Skeletal muscle satellite cell (primary cell): Measurements from ENCODE around the gene SPSB3.
"Not testable (repeated sequence)": the region's sequence is repeated elsewhere in the genome, so short reads cannot be mapped to it uniquely, and the experiment has no call there.

Experiments used
- H3K27me3 ChIP-seq: 2 replicates; pipeline ENCODE4 v1.7.0; 2013; ENCODE audit warnings: low read length; ENCODE audit not compliant: control insufficient read depth, insufficient read depth
- H3K36me3 ChIP-seq: 2 replicates; pipeline ENCODE4 v1.7.0; 2013; ENCODE audit warnings: mild to moderate bottlenecking, control low read depth, low read length; ENCODE audit not compliant: insufficient read depth
- H3K4me1 ChIP-seq: 2 replicates; pipeline ENCODE4 v1.7.0; 2013; ENCODE audit warnings: low read length; ENCODE audit not compliant: control insufficient read depth, insufficient read depth
- H3K4me2 ChIP-seq: 2 replicates; pipeline ENCODE4 v1.7.0; 2013; ENCODE audit warnings: mild to moderate bottlenecking, low read length
- H3K4me3 ChIP-seq: 2 replicates; pipeline ENCODE4 v1.7.0; 2013; ENCODE audit warnings: low read length
- H3K9ac ChIP-seq: 2 replicates; pipeline ENCODE4 v1.7.0; 2013; ENCODE audit warnings: mild to moderate bottlenecking, low read depth, low read length, moderate library complexity
- H3K9me3 ChIP-seq: replicated peaks from 2 replicates; pipeline ENCODE4 v1.7.0; 2013; ENCODE audit warnings: mild to moderate bottlenecking, control low read depth, low read length

Gene SPSB3

DNA sequence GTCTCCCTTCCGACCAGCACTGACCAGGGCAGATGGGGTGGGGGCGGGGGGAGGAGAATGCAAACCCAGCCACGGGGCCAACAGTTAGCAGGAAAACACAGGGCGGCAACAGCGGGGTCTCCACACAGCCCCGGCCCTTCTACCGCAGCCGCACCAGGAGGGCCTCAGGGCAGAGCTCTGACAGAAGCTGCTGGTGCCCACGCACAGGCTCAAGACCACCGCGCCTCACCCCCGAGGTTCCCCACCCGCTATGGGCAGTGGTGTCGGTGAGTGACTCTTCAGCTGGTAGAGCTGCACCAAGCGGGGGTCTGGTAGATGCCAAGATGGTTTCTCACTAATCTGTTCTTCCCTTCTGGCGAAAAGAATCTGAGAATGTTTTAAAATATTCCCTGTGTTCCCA, 28.2 kb upstream of the SPSB3 start:
- H3K4me1 ChIP-seq = peaks cover 6% of the 10 kb centered on the region
- H3K27me3 ChIP-seq = no peaks in the 10 kb centered on the region
- H3K36me3 ChIP-seq = peaks cover 10% of the 10 kb centered on the region
- no peak overlapping the region for H3K4me3 ChIP-seq
- H3K9ac ChIP-seq = no peak overlapping the region
- H3K4me2 ChIP-seq = no peak overlapping the region
- no peaks in the 10 kb centered on the region for H3K9me3 ChIP-seq

DNA sequence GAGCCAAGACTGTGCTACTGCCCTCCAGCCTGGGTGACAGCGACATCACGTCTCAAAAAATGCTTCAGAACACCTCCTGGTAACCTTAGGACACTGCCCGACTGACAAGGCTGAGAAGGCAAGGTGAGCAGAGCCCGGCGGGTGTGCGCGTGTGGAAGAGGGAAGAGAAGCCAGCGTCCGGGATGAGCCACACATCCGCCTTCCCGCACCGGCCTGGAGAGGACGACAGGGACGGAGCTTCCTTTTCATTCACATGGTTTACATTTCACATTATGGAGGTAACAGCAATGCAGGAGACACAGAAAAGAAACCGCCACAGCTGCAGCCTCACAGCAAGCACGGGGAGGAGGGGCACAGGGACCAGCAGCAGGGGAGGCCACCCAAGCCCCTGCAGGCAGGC, 27.7 kb upstream of the SPSB3 start:
- H3K27me3 ChIP-seq = no peaks in the 10 kb centered on the region
- no peak overlapping the region for H3K9ac ChIP-seq
- H3K9me3 ChIP-seq = no peaks in the 10 kb centered on the region
- H3K4me3 ChIP-seq = no peak overlapping the region
- H3K4me1 ChIP-seq = peaks cover 6% of the 10 kb centered on the region
- no peak overlapping the region for H3K4me2 ChIP-seq
- peaks cover 10% of the 10 kb centered on the region for H3K36me3 ChIP-seq

DNA sequence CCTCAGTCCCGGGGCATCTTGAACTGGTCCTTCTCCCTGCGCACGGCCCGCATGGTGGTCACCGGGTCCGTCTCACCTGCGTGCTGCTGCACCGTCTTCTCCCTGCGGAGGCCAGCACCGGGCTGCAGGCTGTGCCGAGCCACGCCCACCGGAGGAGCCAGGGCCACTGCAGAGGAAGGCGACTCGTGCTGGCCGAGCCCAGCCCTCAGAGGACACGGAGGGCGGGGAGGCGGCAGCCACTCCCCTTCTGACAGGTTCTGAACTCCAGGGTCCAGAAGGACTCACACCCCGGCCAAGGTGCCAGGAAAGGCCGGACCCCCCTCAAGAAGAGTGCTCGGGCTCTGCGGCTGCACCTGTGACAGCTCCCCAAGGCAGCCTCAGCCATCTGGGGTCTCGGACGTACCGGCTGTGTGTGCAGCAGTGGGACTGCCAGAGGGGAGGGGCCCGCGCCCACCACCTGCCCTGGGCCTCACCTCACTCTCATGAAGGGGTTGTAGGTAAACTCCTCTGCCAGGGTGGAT, 27.0 kb upstream of the SPSB3 start:
- Histone ChIP-seq H3K4me3 (no peak overlapping the region), H3K9ac (no peak overlapping the region), H3K4me2 (no peak overlapping the region), H3K27me3 (no peaks in the 10 kb centered on the region), H3K4me1 (peaks cover 6% of the 10 kb centered on the region), H3K36me3 (peaks cover 10% of the 10 kb centered on the region), H3K9me3 (no peaks in the 10 kb centered on the region)

DNA sequence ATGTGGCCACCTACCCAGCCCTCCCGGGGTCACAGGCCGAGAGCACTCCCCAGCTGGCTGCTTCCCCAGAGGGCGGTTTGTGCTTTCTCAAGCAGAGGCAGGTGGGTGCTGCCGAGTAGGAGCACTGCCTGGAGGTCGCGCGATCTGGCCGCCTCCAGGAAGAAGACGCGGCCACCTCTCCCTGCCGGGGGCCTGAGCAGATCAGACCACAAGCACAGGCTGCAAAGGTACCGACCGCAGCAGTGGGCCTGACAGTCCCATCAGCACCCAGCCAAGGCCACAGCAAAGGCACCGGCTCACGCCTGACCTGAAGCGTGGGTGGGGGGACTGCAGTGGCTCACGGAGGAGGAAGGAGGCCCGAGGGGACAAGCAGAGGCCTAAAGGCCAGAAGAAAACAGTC, 26.3 kb upstream of the SPSB3 start:
- peaks cover 6% of the 10 kb centered on the region for H3K4me1 ChIP-seq
- no peaks in the 10 kb centered on the region for H3K27me3 ChIP-seq
- no peak overlapping the region for H3K4me3 ChIP-seq
- H3K36me3 ChIP-seq = peaks cover 10% of the 10 kb centered on the region
- no peak overlapping the region for H3K4me2 ChIP-seq
- H3K9me3 ChIP-seq = no peaks in the 10 kb centered on the region
- no peak overlapping the region for H3K9ac ChIP-seq

DNA sequence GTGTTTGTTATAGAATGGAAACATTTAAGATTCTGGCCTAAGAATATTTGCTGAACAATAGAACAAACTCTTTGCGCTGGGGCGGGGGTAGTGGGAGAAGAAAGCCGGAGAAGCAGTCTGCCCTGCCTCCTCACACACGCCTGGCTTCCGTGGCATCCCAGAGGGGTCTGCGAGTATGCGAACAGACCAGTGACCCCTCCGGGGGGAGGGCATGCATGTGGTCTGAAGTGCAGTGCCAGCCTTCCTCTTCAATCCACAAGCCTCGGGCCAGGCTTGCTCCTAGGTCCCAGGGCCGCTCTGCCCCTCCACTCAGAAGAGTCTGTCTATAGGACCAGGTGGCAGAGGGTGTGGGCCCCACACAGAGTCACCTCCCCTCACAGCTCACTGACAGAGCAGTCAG, 25.3 kb upstream of the SPSB3 start:
- peaks cover 10% of the 10 kb centered on the region for H3K36me3 ChIP-seq
- no peak overlapping the region for H3K9ac ChIP-seq
- H3K4me1 ChIP-seq = no peaks in the 10 kb centered on the region
- no peaks in the 10 kb centered on the region for H3K9me3 ChIP-seq
- H3K27me3 ChIP-seq = no peaks in the 10 kb centered on the region
- no peak overlapping the region for H3K4me2 ChIP-seq
- H3K4me3 ChIP-seq = no peak overlapping the region

DNA sequence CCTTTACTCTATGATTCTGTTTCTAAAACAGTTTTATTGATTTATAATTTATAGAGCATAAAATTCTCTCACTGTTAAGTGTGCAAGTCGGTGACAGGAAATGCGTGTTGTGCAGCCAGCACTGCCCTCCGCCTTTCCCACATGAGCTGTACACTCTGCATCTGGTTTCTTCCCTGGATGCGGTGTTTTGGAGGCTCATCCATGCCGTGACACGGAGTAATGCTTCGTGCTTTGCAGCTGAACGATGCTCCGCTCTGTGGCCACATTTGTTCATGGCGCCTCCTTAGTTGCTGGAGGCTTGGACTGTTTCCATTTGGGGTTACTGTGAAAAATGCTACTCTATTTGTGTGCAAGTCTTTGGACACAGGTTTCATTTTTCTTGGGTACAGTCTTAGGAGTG, 18.3 kb upstream of the SPSB3 start:
- Histone ChIP-seq H3K4me3 (no peak overlapping the region), H3K4me1 (no peaks in the 10 kb centered on the region), H3K27me3 (no peaks in the 10 kb centered on the region), H3K9me3 (peaks cover 4% of the 10 kb centered on the region), H3K36me3 (no peaks in the 10 kb centered on the region), H3K4me2 (no peak overlapping the region), H3K9ac (no peak overlapping the region)

DNA sequence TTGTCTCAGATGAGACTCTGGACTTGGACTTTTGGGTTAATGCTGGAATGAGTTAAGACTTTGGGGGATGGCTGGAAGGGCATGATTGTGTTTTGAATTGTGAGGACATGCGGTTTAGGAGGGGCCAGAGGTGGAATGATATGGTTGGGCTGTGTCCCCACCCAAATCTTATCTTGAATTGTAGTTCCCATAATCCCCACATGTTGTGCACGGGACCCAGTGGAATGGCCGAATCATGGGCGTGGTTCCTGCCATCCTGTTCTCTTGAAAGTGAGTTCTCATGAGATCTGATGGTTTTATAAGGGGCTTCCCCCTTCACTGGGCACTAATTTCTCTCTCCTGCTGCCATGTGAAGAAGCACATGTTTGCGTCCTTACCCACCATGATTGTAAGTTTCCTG, 16.9 kb upstream of the SPSB3 start:
- H3K9me3 ChIP-seq, H3K4me3 ChIP-seq, H3K27me3 ChIP-seq, H3K4me1 ChIP-seq, H3K9ac ChIP-seq, H3K4me2 ChIP-seq, H3K36me3 ChIP-seq: not testable (repeated sequence)

DNA sequence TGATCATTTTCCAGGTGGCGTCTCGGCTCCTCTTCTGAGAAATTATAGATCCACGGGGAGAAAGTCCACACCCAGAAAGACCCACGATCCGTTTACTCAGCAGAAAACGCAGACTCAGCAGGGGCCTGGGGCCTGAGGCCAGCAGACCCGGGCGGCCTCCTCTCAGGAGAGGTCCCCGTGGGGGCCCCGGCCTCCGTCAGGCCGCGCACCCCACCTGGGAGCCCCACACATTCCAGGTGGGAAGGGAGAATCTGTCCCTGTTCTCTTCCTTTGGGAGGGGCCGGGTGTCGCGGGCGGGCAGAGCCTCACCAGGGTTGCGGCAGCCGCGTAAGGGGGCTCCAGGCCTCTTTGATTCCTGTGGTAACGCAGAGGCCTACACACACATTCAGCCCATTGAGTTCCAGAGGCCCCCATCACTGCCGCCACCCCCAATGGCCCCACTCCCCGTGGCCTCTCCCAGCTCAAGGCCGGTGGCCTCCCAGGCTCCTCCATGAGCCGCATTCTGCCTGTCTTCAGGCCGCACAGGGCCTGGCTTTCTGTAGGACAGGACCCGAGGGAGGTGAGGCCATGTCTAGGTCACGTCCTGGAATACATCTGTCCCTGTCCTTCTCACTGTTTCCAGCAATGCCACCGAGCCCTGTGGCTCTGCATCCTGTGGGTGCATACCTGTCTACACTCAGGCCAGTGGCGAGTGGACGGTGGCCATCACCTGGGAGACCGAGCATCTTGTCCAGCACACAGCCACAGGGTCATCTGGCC, 12.7 kb upstream of the SPSB3 start:
- Histone ChIP-seq H3K9me3 (peaks cover 4% of the 10 kb centered on the region), H3K4me3 (no peak overlapping the region), H3K9ac (no peak overlapping the region), H3K4me1 (no peaks in the 10 kb centered on the region), H3K36me3 (no peaks in the 10 kb centered on the region), H3K4me2 (no peak overlapping the region), H3K27me3 (no peaks in the 10 kb centered on the region)

DNA sequence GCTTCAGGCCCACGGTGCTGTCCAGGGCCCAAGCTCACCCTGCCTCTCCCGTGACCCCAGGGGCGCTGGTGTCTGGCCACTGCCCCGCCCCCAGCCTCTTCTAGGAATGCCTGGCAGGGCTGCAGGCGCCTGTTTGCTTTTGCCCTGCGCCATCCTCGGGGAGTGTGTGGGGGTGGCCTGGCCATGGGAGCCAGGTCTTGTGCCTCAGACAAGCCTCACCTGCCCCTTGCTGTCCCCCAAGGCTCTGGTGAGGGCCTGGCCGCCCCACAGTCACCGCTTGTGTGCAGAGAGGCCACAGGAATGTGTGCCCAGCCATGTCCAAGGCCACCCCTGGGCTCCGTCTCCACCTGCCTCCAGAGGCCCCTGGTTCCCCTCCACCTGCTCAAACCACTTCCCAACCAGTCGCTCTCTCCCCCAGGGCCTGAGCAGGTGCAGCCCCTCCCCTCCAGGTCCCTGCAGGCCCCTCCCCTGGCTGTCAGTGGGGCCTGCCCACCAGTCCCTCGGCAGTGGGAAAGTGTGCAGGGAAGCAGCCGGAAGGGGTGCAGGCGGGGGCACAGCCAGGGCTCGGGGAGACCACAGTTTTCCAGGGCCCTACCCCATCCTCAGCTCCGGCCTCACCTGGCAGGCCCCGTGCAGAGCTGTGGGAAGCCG, 12.0 kb upstream of the SPSB3 start:
- no peak overlapping the region for H3K4me2 ChIP-seq
- H3K4me3 ChIP-seq = no peak overlapping the region
- no peaks in the 10 kb centered on the region for H3K4me1 ChIP-seq
- peaks cover 4% of the 10 kb centered on the region for H3K9me3 ChIP-seq
- H3K27me3 ChIP-seq = no peaks in the 10 kb centered on the region
- no peaks in the 10 kb centered on the region for H3K36me3 ChIP-seq
- no peak overlapping the region for H3K9ac ChIP-seq

DNA sequence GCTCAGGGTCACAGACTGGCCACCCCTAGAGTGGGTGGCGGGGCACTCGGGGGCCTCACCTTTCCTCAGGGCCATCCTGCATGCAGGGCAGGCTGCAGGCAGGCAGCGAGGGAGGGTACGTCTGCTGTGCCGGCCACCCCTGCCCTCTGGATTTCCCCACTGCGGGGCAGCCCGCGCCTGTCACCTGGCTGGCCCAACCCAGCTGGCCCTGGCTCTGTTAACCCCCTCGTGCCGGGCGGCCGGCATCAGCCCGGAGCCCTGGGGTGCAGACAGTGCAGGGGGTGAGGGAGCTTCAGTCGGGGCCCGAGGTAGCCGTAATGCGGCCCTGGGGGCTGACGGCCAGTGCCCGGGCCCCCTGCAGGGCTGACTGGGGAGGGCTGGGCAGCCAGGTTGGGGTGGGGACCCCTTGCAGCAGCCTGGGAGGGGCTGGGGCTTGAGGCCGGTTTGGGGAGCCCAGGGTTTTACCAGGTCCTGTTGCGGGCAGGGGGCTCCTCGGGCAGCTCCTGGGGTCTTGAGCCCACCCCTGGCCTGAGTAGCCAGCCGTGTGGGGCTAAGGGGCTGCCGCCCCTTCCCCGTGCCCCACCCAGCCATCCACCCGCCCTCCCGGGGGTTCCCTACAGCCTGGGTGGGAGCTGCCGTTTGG, 11.3 kb upstream of the SPSB3 start, which contains the start of gene IGFALS:
TSS of gene IGFALS (minus strand) at position 128 of the 643 bp plus-strand sequence. CDS start at position 75, 53 bp downstream.
- Histone ChIP-seq H3K9me3 (peaks cover 4% of the 10 kb centered on the region), H3K36me3 (peaks cover 6% of the 10 kb centered on the region), H3K4me3 (no peak within 1 kb of the TSS), H3K4me1 (no peaks in the 10 kb centered on the region), H3K27me3 (no peaks in the 10 kb centered on the region), H3K9ac (no peak within 1 kb of the TSS), H3K4me2 (no peak within 1 kb of the TSS)

DNA sequence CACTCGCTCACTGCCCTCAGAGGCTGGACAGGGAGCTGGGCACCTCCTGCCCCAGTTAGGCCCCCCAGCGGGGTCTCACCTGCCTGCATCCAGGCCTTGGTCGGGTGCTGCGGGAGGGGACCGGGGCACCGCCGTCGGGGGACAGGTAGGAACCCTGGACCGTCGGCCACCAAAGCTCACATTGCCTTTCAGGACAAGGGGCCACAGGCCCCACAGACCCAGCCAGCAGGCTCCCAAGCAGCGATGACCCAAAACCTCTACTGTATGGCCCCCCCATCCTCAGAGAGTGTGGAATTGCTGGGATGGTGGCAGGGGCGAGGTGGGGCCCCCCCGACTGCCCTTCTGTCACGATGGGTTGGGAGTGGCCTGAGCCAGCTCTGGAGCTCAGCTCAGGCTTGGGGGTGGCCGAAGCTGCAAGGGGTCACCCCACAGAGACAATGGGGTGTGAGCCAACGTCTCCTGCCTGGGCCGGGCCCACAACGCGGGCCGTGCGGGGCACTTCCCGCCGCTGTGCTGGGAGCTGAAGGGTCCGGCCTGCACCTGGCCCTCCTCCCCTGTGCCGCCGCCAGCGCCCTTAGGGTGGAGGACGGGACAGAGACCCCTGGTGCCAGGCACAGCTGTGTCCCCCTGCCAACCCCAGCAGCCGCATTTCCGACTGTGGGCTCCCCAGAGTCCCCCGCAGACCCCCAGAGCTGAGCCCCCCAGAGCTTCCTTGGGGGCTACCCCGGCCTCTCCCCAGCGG, 10.6 kb upstream of the SPSB3 start:
- Histone ChIP-seq H3K36me3 (peaks cover 6% of the 10 kb centered on the region), H3K9me3 (peaks cover 3% of the 10 kb centered on the region), H3K27me3 (no peaks in the 10 kb centered on the region), H3K4me1 (no peaks in the 10 kb centered on the region), H3K9ac (no peak overlapping the region), H3K4me2 (no peak overlapping the region), H3K4me3 (no peak overlapping the region)
